ENCODE results near the gene KCNE4.
"Not testable (repeated sequence)": the region's sequence is repeated elsewhere in the genome, so short reads cannot be mapped to it uniquely, and the experiment has no call there.

KCNE4 gene

DNA sequence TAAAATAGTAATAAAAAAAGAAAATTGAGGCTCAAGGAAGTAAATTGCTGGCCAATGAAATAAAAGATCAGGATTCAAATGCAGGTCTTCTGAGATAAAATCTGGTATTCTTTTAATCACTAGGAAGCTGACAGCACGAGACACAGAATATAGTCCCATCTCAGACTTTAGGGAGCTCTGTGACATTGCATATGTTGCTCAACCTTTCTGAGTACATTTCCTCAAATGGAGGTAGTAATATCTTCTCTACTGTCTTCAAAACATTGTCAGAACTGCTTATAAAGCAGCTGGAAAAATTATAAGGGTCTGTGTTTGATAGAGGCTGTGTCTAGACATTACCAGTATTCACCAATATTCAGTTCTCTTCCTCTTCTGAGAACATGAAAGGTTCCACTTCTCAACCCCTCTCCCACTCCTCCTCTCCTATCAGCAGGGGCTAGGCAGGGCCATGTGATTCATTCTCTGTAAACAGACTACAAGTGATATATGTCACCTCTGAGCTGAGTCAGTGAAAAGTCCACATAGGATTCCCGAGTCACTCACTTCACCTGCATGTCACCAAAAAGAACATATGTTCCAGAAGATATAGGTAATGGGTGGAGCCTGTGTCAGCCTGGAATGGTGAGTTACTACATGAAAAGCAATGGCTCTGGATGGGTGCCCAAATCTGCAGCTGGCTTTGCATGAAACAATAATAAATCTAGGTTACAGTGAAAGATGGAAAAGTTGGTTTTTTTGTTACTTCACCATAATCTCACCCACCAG, 7.1 kb downstream of the KCNE4 start:
- DNase-seq: no peak

DNA sequence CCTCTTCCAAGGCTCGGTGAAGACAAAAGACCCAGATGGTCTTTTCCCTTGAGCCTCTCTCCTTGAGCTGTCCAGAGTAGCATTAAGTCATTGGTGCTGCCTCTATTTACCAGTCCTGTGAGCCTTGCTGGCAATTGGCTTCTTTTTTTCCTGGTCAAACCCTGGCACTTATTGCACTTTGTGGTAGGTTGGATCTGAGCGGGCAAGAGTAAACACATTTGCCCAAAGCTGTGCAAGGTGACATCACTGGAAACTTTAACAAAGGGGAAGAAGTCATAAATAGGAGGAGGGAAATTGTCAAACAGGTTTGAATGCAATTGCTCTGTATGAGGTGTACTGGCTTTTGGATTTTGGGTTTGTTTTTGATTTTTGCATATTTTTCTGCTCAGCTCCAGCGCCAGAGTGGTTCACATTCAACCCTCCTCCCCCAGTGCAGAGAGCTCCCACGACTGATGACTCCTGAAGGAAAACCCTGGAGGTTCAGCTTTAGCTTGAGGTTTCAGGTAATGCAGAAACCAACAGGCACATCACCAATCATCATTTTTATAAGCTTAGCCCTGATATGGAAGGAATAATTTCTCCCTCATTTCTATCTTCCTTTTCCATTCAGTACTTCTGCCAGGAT, 8.3 kb downstream of the KCNE4 start:
- no peak for DNase-seq

DNA sequence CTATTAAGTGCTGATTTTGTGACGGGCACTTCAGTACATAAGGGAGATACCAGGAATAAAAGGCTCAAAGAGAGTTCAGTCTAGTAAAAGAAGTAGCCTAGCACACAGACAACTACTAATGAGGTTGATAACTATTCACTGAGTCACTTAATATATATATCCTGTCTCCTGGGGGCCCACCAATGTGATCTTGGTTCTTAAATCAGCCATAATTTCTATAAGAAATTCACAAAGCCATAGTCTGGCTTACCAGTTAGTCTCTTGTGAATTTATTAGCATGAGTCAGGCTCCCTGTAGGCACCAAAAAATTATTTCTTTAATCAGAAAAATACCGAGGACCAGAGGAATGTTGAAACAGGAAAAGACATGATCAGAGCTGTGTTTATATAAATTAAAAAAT, 10.4 kb downstream of the KCNE4 start:
- no peak for DNase-seq

DNA sequence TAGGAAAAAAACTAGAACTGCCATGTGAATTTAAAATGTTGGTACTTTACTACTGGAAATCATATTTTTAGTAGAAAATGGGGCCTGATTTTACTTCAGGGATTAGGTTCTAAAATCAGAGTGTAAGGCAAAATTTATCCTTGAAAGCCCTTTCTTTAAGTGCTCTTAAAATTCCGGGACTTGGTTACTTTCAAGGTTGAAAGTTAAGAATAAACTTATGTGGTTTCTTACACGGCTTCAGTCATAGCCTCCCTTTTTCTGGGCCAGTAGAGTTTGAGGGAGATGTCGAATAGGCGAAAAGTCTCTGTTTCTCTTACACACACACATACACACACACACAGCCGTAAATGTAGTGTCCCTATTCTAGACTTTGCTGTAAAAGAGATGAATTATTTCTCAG, 13.1 kb downstream of the KCNE4 start:
- no peak for DNase-seq

DNA sequence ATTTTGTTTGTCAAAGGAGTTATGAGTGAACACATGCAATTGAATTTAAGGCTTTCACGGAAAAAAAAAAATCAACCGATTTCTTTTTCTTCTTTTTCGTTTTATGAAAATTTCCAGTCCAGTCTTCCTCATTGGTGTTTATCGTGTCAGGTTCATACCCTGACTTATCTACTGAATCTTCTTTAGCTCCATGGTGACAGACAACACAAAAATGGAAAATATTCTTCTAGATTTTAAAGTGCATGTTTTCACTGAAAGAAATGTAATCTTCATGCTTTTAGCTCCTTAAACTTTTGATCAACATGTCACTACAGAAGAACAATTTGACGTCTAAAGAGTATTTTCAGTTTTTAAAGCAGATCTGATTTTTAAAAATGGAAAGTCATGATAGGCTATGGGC, 14.7 kb downstream of the KCNE4 start:
- no peak for DNase-seq

GRCh38 chr2:223068071-223068470, 16.1 kb downstream of the KCNE4 start:
- no peak for DNase-seq

GRCh38 chr2:223069465-223069864, 17.5 kb downstream of the KCNE4 start:
- DNase-seq: no peak

DNA sequence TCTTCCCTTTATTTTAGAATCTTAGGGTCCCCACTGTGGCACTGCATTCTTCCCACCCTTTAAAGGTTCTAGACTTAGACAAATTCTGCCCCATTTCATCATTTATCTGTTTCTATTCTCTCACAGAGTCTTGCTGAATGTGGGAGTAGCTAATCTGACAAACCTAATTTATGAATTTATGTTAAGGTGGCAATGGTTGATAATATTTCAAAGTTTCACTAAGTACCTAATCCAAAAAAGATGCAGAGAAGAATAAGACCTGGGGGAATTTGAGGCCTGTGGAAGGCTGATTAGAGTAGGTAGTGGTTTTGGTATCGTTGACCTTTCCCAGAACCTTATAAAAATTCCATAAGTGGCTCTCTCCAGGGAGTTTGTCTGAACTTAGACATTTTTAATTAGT, 18.0 kb downstream of the KCNE4 start:
- DNase-seq: no peak

DNA sequence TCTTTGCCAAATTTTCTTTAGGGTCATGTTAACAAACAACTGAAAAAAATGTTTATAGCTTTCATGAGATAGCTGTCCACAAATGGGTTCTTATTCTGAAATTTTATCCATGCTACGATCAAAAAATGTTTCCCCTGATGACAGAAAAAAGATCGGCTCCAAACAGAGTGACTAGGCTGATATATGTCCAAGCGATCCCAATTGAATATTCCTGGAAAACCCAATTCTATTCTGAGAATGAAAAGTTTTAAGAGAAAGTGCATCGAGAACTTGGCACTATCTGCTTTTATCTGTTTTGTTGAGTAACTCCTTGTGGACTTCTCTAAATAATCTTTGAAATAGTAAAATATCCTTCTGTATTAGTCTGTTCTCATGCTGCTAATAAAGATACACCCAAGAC, 19.1 kb downstream of the KCNE4 start:
- DNase-seq: no peak

GRCh38 chr2:223072826-223073225, 20.8 kb downstream of the KCNE4 start:
- no peak for DNase-seq

DNA sequence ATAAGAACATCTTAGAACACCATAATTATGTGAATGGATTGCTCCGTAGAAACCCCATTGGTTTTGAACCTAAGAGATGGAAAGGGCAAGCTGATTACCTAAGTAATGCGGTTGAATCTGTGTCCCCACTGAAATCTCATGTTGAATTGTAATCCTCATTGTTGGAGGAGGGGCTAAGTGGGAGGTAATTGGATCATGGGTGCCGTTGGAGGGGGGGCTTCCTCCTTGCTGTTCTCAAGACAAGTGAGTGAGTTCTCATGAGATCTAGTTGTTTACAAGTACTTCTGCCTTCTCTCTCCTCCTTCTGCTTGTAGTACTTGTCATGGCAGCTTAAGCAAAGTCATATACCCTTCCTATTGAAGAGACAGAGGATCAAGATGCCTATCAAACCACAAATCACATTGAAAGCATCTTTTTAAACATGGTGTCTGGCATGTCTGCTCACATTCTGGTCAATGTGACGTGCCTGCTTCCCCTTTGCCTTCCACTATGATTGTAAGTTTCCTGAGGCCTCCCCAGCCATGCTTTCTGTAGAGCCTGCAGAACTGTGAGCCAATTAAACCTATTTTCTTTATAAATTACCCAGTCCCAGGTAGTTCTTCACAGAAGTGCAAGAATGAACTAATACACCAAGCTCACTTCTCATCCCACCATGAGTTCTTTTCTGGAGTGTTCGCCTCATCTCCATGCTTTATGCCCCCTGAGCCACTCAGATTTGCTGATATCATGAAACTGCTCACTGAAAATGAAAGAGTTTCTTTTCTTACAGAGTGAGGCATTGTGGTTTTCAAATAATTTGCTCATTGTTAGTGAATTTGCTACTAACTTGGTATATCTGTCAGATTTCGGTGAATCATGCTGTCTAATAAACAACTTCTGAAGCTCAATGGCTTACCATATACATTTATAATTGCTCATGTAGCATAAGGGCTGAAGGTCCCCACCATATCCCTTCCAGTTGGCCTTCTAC, 23.6 kb downstream of the KCNE4 start:
- DNase-seq: no peak

DNA sequence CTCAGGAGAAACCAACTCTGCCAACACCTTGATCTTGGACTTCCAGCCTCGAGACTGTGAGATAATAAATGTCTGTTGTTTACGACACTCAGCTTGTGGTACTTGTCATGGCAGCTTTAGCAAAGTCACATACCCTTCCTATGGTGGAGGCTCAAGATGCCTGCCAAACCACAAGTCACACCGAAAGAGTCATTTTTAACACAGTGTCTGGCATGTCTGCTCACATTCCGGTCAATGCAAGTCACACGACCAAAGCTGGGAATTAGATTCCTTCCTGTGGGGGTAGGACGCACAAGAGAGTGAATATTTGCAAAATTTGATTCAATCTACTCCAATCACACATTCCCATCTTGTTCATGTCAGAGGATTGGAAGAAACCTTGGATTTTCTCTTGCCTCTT, 24.6 kb downstream of the KCNE4 start:
- DNase-seq: no peak

DNA sequence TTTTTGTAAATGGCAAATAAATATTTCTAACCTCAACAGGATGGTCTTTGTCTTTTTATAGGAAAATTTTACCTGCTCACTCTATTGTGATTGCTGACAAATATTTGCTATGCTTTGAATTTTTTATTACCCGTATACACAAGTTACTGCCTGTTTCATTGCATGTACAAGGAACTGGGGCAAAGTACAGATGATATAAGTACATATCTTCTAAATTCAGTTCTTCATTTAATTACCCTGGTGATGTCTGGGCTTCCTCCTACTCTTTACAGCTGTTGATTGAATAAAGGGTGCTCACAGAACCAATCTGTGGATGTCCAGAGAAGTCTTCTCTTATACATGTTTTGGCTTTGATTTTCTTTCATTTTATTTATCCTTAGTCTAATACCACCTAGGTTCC, 26.5 kb downstream of the KCNE4 start:
- DNase-seq: no peak

- DNase-seq: no peak
These were observed 27.4 kb downstream of the KCNE4 start for GRCh38 chr2:223079378-223079777.

DNA sequence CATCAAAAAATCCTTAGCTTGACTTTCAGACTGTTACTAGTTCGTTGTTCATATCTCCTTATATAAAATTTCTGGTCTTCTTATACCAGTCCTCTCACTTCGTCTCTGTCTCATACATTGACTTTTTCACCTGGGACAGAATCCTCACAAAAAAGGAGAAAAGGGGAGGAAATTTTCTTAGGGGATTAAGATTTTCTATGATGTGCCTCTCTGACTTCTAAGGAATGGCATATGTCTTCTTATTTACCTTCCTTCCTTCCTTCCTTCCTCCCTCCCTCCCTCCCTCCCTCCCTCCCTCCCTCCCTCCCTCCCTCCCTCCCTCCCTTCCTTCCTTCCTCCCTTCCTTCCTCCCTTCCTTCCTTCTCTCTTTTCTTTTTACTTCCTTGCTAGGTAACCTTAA, 27.9 kb downstream of the KCNE4 start:
- DNase-seq: no peak

GRCh38 chr2:223080790-223081360, 28.9 kb downstream of the KCNE4 start:
- DNase-seq: not testable (repeated sequence)

- DNase-seq: no peak
These were observed 29.8 kb downstream of the KCNE4 start for GRCh38 chr2:223081789-223082188.

DNA sequence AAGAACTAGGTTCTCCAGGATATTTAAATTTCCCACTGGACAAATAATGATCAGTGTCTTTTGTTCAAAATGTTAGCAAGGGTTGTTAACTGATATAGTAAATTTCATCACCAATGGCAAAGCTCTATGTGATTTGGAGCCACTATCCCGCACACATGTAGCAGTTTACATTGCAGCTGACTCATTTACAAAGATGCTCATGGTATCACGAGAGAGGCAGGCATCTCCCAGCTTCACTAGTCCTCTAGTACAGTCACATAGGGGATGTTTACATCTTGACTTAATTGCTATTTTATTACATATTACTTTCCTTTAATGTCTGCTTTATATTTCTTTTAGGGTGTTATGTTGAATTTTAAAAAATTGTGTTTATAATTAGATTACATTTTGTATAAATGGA, 30.7 kb downstream of the KCNE4 start:
- no peak for DNase-seq

GRCh38 chr2:223083402-223084070, 31.5 kb downstream of the KCNE4 start:
- no peak for DNase-seq

GRCh38 chr2:223084873-223085272, 32.9 kb downstream of the KCNE4 start:
- no peak for DNase-seq

GRCh38 chr2:223086370-223086981, 34.5 kb downstream of the KCNE4 start:
- DNase-seq: no peak

DNA sequence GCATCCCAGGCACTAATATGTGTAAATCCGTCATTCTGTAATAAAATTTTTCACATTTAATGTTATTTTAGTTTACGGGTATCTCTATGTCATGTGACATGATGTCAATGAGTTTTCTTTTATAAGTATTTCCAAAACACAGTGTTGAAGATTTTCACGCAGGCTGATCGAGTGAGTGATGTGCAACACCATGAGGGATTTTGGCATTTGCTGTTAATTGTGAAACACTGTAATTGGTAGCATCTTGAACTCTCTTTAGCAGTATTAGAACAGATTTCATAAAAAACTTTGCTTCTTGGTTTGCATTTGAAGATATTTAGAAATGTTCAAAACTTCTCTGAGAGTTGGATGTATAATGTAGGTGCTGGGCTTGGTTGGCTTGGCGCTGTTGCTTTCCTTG, 35.5 kb downstream of the KCNE4 start:
- DNase-seq: no peak

All from eye (tissue), 1 donor.